Raji (cell line): ENCODE results near the gene SPATA1.
A peak's percentile ranks its signal among the peaks of the same experiment; 100 is the strongest.

Experiments used
- POLR2A ChIP-seq: IDR thresholded peaks from 2 replicates; pipeline ENCODE4 v1.6.1; 2011; ENCODE audit warnings: low read depth, low read length, control low read depth; ENCODE audit not compliant: insufficient read depth

SPATA1 gene

DNA sequence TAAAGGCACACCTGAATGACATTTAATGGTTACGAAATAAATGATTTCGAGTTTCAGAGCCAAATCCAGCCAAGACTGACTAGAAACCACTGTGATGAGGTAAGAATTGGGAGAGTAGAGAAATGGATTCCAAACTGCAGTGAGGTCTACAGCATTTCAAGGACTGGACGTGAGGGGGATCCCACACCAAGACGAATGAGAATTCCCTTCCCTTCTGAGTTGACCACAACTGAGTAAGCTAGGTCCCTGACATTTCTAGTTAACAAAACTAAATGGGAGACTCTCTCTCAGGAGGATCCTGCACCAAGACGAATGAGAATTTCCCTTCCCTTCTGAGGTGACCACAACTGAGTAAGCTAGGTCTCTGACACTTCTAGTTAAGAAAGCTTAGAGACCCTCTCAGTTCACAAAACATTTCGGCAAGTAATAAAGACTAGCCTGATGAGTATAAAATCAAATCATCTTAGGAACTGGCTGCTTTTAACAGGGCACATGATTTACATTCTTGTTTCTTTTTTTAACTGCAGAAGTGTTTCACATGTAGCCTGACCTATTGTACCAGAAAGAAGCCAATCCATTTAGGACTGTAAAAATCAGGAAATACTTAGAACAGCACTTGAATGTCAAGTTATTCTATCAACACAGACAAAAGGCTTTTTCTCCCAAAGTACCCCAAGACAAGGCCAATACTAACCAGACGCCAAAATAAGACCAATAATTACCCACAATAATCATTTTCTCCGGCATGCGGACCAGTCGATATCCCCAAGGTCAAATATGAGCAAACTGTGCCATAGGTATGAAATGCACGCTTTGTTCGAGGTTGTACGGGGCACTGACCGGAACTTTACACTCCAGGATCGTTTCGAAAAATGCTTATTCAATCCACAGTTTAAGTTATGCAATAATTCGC is 1.4 kb upstream of the SPATA1 start:
- no peak for TF ChIP-seq POLR2A

GRCh38 chr1:84505493-84506001 is 639 bp upstream of the SPATA1 start:
- TF ChIP-seq POLR2A, result peak; percentile 3; the same call in 1 of the 2 replicates

GRCh38 chr1:84506729-84507453 is 705 bp downstream of the SPATA1 start:
- TF ChIP-seq POLR2A, result no peak

GRCh38 chr1:84508510-84508909 is 2.3 kb downstream of the SPATA1 start:
- no peak for TF ChIP-seq POLR2A

DNA sequence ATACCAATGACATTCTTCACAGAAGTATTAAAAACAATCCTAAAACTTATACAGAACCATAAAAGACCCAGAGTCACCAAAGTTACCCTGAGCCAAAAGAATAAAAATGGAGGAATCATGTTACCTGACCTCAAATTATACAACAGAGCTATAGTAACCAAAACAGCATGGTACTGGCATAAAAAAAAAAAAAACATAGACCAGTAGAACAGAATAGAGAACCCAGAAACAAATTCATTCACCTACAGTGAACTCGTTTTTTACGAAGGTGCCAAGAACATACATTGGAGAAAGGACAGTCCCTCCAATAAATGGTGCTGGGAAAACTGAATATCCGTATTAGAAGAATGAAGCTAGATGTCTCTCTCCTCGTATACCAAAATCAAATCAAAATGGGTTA is 2.8 kb downstream of the SPATA1 start:
- TF ChIP-seq POLR2A, result no peak

DNA sequence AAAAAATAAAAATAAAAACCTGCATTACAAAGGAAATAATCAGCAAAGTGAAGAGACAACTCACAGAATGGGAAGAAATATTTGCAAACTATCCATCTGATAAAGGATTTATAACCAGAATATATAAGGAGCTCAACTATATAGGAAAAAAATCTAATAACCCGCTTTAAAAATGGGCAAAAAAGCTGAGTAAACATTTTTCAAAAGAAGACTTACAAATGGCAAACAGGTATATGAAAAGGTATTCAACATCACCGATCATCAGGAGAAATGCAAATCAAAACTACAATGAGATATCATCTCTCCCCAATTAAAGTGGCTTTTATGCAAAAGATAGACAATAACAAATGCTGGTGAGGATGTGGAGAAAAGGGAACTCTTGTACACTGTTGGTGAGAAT is 4.0 kb downstream of the SPATA1 start:
- TF ChIP-seq POLR2A, result no peak

DNA sequence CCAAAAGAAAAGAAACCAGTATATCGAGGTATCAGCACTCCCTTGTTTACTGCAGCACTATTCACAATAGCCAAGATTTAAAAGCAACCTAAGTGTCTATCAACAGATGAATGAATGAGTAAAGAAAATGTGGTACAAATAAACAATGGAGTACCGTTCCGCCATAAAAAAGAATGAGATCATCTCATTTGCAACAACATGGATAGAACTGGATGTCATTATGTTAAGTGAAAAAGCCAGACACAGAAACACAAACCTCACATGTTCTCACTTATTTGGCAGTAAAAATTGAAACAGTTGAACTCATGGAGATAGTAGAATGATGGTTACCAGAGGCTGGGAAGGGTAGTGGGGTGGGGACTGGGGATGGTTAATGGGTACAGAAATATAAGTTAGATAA is 4.5 kb downstream of the SPATA1 start:
- TF ChIP-seq POLR2A, result no peak

DNA sequence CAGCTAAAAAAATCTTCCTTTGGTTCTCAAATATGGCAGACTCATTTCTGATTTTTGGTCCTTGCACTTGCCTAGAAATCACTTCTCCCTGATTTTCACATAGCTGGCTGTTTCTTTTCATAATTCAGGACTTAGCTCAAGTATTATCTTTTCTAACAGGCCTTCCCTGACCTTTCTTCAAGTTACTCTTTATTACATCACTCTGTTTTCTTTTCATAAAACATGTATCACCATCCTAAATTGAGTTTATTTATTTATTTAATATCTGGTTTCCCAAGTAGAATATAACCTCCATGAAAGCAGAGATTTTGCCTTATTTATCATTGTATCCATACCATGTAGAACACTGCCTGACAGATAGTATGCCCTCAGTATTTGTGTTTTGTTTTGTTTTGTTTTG is 18.4 kb downstream of the SPATA1 start:
- no peak for TF ChIP-seq POLR2A

DNA sequence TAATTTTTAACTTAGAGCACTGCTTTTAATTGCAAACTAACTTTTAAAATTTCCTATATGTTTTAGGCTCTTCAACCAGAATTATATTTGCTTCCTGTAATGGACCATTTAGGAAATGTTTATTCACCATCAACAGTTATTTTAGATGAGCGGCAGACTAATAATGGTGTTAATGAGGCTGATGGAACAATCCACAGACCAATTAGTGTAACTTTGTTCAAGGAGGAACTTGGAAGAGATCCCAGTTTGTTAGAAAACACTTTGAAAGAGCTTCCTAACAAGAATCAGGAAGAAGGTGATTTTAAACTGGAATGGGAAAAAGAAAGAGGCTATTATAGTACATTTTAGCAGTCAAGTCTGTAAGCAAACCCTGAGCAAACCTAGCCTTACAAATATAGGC is 19.6 kb downstream of the SPATA1 start:
- TF ChIP-seq POLR2A, result no peak

DNA sequence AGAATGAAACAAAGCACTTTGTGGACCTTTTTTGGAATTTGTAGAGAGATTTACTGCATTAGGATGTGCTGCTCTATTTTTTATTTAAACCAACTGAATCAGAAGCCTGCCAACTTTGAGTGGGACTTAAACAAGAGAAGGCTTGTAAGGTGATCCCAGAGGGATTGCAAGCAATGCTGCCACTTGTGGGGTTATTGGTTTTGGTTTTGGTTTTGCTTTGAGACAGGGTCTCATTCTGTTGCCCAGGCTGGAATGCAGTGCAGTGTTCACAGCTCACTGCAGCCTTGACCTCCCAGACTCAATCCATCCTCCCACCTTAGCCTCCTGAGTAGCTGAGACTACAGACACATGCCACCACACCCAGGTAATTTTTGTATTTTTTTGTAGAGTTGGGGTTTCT is 32.4 kb downstream of the SPATA1 start:
- no peak for TF ChIP-seq POLR2A

DNA sequence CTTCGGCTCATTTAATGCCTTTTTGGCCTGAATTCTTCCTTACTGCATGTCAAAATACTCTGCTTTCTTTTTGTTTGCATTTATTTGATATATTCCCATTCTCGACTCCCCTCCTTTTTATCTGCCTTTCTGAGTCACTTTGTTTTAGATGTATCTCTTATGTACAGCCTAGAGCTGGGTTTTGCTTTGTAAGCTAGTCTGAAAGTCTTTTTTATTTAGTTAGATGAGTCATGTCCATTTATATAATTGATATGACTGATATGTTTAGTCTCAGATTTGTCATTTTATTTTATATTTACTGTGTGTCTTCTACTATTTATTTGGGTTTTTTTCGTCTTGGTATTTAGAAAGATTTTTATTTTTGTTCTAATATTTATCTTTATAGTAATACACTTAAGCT is 33.8 kb downstream of the SPATA1 start:
- TF ChIP-seq POLR2A, result no peak

GRCh38 chr1:84540759-84541158 is 34.6 kb downstream of the SPATA1 start:
- no peak for TF ChIP-seq POLR2A

DNA sequence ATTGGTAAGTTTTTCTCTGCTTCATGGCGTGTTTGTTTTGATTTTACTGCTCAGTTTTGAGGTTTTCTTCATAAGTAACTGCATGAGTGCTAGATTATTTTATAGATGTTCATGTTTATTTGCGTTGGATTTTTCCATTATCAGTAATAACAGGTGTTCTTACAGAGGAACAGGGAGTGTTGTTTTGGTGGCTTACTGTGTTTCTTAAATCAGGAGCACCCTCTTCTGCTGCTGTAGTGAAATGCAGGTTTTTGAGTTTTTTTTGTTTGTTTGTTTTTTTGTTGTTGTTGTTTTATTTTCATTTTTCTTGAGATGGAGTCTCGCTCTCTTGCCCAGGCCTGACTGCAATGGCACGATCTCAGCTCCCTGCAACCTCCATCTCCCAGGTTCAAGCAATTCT is 35.5 kb downstream of the SPATA1 start:
- no peak for TF ChIP-seq POLR2A

- no peak for TF ChIP-seq POLR2A
Measured at GRCh38 chr1:84550826-84551225, 44.6 kb downstream of the SPATA1 start.

GRCh38 chr1:84569216-84569615 is 63.0 kb downstream of the SPATA1 start:
- no peak for TF ChIP-seq POLR2A
